HepG2 (cell line): ENCODE results near the gene SH3BGRL2. TPM values are rescaled to one million over a fixed set of nuclear protein-coding genes. Genes with fewer than 3 reads are reported as not detected.

Experiments used
- BCL6 ChIP-seq: IDR thresholded peaks from 2 replicates; pipeline ENCODE4 v1.6.1; 2016; ENCODE audit warnings: missing genetic modification reagents, missing compliant biosample characterization
- CENPT ChIP-seq: sonication (generic); formaldehyde crosslinking; IDR thresholded peaks from 2 replicates; pipeline ENCODE4 v1.8.0; 2022; ENCODE audit warnings: low read depth, mild to moderate bottlenecking, moderate library complexity, missing genetic modification reagents
- DR1 ChIP-seq: sonication (generic); formaldehyde crosslinking; IDR thresholded peaks from 2 replicates; pipeline ENCODE4 v1.8.0; 2021; ENCODE audit warnings: mild to moderate bottlenecking, missing genetic modification reagents, inconsistent platforms
- FOXA1 ChIP-seq, 2 experiments: fragments of 450-650 bp in 1 of 2; sonication (generic) in 1 of 2; formaldehyde crosslinking in 1 of 2; IDR thresholded peaks; 2 replicates each; pipeline versions ENCODE4 v1.4.0 to v1.6.1; 2016 to 2020; ENCODE audit warnings: missing genetic modification reagents in 1 of 2
- FOXP4 ChIP-seq: sonication (generic); formaldehyde crosslinking; IDR thresholded peaks from 2 replicates; pipeline ENCODE4 v1.4.0; 2020; ENCODE audit warnings: missing genetic modification reagents
- LCORL ChIP-seq, 2 experiments: fragments of 450-650 bp in 1 of 2; sonication (generic) in 1 of 2; formaldehyde crosslinking in 1 of 2; IDR thresholded peaks; 2 replicates each; pipeline versions ENCODE4 v1.5.0 to v1.6.1; 2017 to 2020; ENCODE audit warnings: antibody characterized with exemption in 1 of 2, missing genetic modification reagents in 1 of 2
- MIER3 ChIP-seq: IDR thresholded peaks from 2 replicates; pipeline ENCODE4 v1.6.1; 2016; ENCODE audit warnings: missing compliant biosample characterization, borderline replicate concordance
- NFYB ChIP-seq: sonication (generic); formaldehyde crosslinking; IDR thresholded peaks from 2 replicates; pipeline ENCODE4 v1.4.0; 2020; ENCODE audit warnings: missing genetic modification reagents
- NR2F2 ChIP-seq: IDR thresholded peaks from 2 replicates; pipeline ENCODE4 v1.6.1; 2012; ENCODE audit warnings: low read depth, inconsistent platforms, borderline replicate concordance
- RXRB ChIP-seq: IDR thresholded peaks from 2 replicates; pipeline ENCODE4 v1.6.1; 2016; ENCODE audit warnings: borderline replicate concordance, missing genetic modification reagents, missing compliant biosample characterization
- SIX4 ChIP-seq: sonication (generic); formaldehyde crosslinking; IDR thresholded peaks from 2 replicates; pipeline ENCODE4 v1.4.0; 2020; ENCODE audit warnings: missing genetic modification reagents
- SOX5 ChIP-seq: IDR thresholded peaks from 2 replicates; pipeline ENCODE4 v1.6.1; 2016; ENCODE audit warnings: borderline replicate concordance
- TARDBP ChIP-seq: sonication (generic); formaldehyde crosslinking; IDR thresholded peaks from 2 replicates; pipeline ENCODE4 v1.8.0; 2022; ENCODE audit warnings: mild to moderate bottlenecking, missing genetic modification reagents
- ZKSCAN8 ChIP-seq: IDR thresholded peaks from 2 replicates; pipeline ENCODE4 v1.6.1; 2016; ENCODE audit warnings: borderline replicate concordance, missing genetic modification reagents, missing compliant biosample characterization
- ZNF225 ChIP-seq: sonication (generic); formaldehyde crosslinking; IDR thresholded peaks from 2 replicates; pipeline ENCODE4 v1.4.0; 2020; ENCODE audit warnings: mild to moderate bottlenecking, missing genetic modification reagents
- ZNF639 ChIP-seq: conservative IDR thresholded peaks from 2 replicates; pipeline ENCODE4 v1.6.1; 2018; ENCODE audit warnings: missing genetic modification reagents
- ZNF672 ChIP-seq: sonication (generic); formaldehyde crosslinking; IDR thresholded peaks from 2 replicates; pipeline ENCODE4 v1.8.1; 2022; ENCODE audit warnings: missing genetic modification reagents
- ZNF747 ChIP-seq: sonication (generic); formaldehyde crosslinking; IDR thresholded peaks from 2 replicates; pipeline ENCODE4 v1.8.1; 2023; ENCODE audit warnings: missing genetic modification reagents, mild to moderate bottlenecking, borderline replicate concordance
- polyA plus RNA-seq, 8 experiments: library from polyadenylated mRNA; depleted of rRNA in 3 of 8; stranded (reverse) in 7 of 8; unstranded in 1 of 8; fragments of >200 nt; fragmentation: Illumina TruSeq in 4 of 8; extraction: Trizol in 4 of 8; gene quantifications; 2 replicates each; pipeline versions ENCODE4 v1.2.1 to v1.2.3, GENCODE V29; 2011 to 2016; ENCODE audit warnings: low read depth in 4 of 8, missing spikeins in 1 of 8, mixed read lengths in 1 of 8; ENCODE audit not compliant: insufficient read depth in 1 of 8
- total RNA-seq, 5 experiments: library from RNA; depleted of rRNA; stranded (reverse); fragments of >200 nt; fragmentation: Illumina TruSeq; extraction: Trizol; gene quantifications; 2 replicates each; pipeline ENCODE4 v1.2.3, GENCODE V29; 2016; ENCODE audit warnings: low read depth in 1 of 5
- TF ChIP-seq, protein P1 (sequence below): sonication (generic); formaldehyde crosslinking; IDR thresholded peaks from 2 replicates; pipeline ENCODE4 v1.5.0; 2020; ENCODE audit warnings: missing genetic modification reagents
- TF ChIP-seq, protein P2 (sequence below): fragments of 450-650 bp; IDR thresholded peaks from 2 replicates; pipeline ENCODE4 v1.6.1; 2017

The SH3BGRL2 gene
- total and polyA plus RNA-seq, 2 of the 13 experiments (the other 11 are each of a cell fraction or from before 2014, with no cell fraction given), result 10.9 to 28.8 TPM

DNA sequence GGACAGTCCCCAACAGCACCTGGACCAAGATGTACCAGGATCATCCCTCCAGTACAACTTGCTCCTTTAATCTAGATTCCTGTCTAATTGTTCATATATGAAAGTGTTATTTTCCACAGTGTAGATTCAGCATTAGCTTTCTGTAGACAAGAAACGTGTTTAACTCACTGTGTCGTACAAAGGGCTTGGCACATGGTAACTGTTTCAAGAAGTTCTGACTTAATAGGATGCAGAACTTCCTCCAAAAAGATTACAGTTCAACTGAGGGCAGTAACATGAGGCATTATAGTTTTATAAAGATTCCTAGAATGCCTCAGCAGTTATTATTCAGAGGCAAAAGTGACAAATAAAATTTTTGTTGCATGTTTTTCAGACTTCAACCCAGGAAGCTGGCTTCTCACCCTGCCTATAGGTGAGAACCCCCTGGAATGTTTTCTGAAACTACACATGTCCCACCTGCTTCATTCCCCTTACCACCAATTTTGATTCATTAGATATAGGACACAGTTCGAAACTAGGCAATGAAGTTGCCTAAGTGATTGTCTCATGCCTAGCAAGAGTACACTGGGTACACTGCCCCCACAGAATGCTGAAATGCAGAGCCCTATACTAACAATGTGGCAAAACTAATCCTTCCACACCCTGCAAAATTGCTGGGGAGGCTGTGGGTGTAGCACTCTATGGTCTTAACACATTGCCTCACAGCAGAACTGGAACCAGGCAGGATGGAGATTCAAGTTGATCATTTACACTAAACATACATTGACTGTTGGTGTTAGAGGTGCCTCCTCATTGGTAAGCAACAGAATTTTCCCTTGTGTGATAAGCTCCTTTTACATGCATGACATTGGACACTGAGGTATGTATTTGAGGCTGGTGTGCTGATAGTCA, 22.6 kb upstream of the SH3BGRL2 start (continued):
- TF ChIP-seq RXRB (peak; percentile 36; the same call in 1 of the 2 replicates), FOXP4 (peak; percentile 88), ZNF225 (CRISPR knock-in tag) (no peak), ZNF672 (CRISPR knock-in tag) (no peak), BCL6 (peak; percentile 37; the same call in 1 of the 2 replicates), SIX4 (CRISPR knock-in tag) (no peak), NFYB (no peak), DR1 (no peak), LCORL (IDR thresholded peaks at IDR 0.05) (no peak), LCORL (CRISPR knock-in tag; IDR thresholded peaks at IDR 0.05) (peak; percentile 82), NR2F2 (no peak), FOXA1 (IDR thresholded peaks at IDR 0.05) (no peak), FOXA1 (CRISPR knock-in tag; IDR thresholded peaks at IDR 0.05) (peak; percentile 73; the same call in 1 of the 2 replicates), ZNF639 (no peak), SOX5 (CRISPR knock-in tag) (peak; percentile 49; the same call in 1 of the 2 replicates), TARDBP (CRISPR knock-in tag) (peak; percentile 76), MIER3 (peak; percentile 19; the same call in 1 of the 2 replicates), CENPT (CRISPR knock-in tag) (no peak), ZNF747 (CRISPR knock-in tag) (no peak), ZKSCAN8 (peak; percentile 66; the same call in 1 of the 2 replicates)
- TF ChIP-seq, protein P1, sequence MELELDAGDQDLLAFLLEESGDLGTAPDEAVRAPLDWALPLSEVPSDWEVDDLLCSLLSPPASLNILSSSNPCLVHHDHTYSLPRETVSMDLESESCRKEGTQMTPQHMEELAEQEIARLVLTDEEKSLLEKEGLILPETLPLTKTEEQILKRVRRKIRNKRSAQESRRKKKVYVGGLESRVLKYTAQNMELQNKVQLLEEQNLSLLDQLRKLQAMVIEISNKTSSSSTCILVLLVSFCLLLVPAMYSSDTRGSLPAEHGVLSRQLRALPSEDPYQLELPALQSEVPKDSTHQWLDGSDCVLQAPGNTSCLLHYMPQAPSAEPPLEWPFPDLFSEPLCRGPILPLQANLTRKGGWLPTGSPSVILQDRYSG (CRISPR knock-in tag), result no peak
- TF ChIP-seq, protein P2, sequence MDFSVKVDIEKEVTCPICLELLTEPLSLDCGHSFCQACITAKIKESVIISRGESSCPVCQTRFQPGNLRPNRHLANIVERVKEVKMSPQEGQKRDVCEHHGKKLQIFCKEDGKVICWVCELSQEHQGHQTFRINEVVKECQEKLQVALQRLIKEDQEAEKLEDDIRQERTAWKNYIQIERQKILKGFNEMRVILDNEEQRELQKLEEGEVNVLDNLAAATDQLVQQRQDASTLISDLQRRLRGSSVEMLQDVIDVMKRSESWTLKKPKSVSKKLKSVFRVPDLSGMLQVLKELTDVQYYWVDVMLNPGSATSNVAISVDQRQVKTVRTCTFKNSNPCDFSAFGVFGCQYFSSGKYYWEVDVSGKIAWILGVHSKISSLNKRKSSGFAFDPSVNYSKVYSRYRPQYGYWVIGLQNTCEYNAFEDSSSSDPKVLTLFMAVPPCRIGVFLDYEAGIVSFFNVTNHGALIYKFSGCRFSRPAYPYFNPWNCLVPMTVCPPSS, result no peak
